Measurements from ENCODE around the gene MAPT. TPM values are rescaled to one million over a fixed set of nuclear protein-coding genes. Genes with fewer than 3 reads are reported as not detected.
A peak's percentile ranks its signal among the peaks of the same experiment; 100 is the strongest.
"Not testable (repeated sequence)": the region's sequence is repeated elsewhere in the genome, so short reads cannot be mapped to it uniquely, and the experiment has no call there.

The MAPT gene
- polyA plus RNA-seq, 2 donors: 4.5 to 4.7 TPM

GRCh38 chr17:46011711-46012505, 117.6 kb downstream of the MAPT start:
- Histone ChIP-seq H3K4me3 (ENCODE audit: low read depth in 1 of 2, low read length in 2 of 2) (no peak overlapping the region), H3K27me3 (ENCODE audit: control insufficient read depth in 1 of 2, insufficient read depth in 2 of 2, low read length in 2 of 2) (no peaks in the 10 kb centered on the region), H3K9me3 (ENCODE audit: control insufficient read depth in 2 of 2, insufficient read depth in 1 of 2, low read depth in 1 of 2, low read length in 1 of 2) (no peaks in the 10 kb centered on the region), H3K27ac (ENCODE audit: low read depth in 2 of 2, low read length in 1 of 2) (no peak overlapping the region), H3K4me1 (ENCODE audit: control insufficient read depth in 2 of 2, insufficient read depth in 2 of 2, low read length in 1 of 2) (no peaks in the 10 kb centered on the region), H3K36me3 (ENCODE audit: control insufficient read depth in 2 of 2, insufficient read depth in 2 of 2, low read length in 1 of 2) (no peaks in the 10 kb centered on the region)
- WGBS, 2 donors: 86 to 87% methylated on average over 28 of the region's 28 CpGs

GRCh38 chr17:46012506-46013079, 118.2 kb downstream of the MAPT start:
- Histone ChIP-seq H3K9me3 (ENCODE audit: control insufficient read depth in 2 of 2, insufficient read depth in 1 of 2, low read depth in 1 of 2, low read length in 1 of 2) (no peaks in the 10 kb centered on the region), H3K27ac (ENCODE audit: low read depth in 2 of 2, low read length in 1 of 2) (no peak overlapping the region), H3K4me3 (ENCODE audit: low read depth in 1 of 2, low read length in 2 of 2) (no peak overlapping the region), H3K27me3 (ENCODE audit: control insufficient read depth in 1 of 2, insufficient read depth in 2 of 2, low read length in 2 of 2) (no peaks in the 10 kb centered on the region), H3K36me3 (ENCODE audit: control insufficient read depth in 2 of 2, insufficient read depth in 2 of 2, low read length in 1 of 2) (no peaks in the 10 kb centered on the region), H3K4me1 (ENCODE audit: control insufficient read depth in 2 of 2, insufficient read depth in 2 of 2, low read length in 1 of 2) (no peaks in the 10 kb centered on the region)
- WGBS, 2 donors: 85 to 95% methylated on average over 10 to 11 of the region's 11 CpGs

- no peaks in the 10 kb centered on the region for H3K4me1 ChIP-seq (ENCODE audit: control insufficient read depth in 2 of 2, insufficient read depth in 2 of 2, low read length in 1 of 2)
- no peaks in the 10 kb centered on the region for H3K9me3 ChIP-seq (ENCODE audit: control insufficient read depth in 2 of 2, insufficient read depth in 1 of 2, low read depth in 1 of 2, low read length in 1 of 2)
- H3K27me3 ChIP-seq (ENCODE audit: control insufficient read depth in 1 of 2, insufficient read depth in 2 of 2, low read length in 2 of 2): no peaks in the 10 kb centered on the region
- H3K4me3 ChIP-seq (ENCODE audit: low read depth in 1 of 2, low read length in 2 of 2): no peak overlapping the region
- no peaks in the 10 kb centered on the region for H3K36me3 ChIP-seq (ENCODE audit: control insufficient read depth in 2 of 2, insufficient read depth in 2 of 2, low read length in 1 of 2)
- 86 to 93% methylated on average over 7 of the region's 7 CpGs for WGBS, 2 donors
- H3K27ac ChIP-seq (ENCODE audit: low read depth in 2 of 2, low read length in 1 of 2): no peak overlapping the region
Observed at GRCh38 chr17:46013127-46013501, 118.8 kb downstream of the MAPT start.

GRCh38 chr17:46013502-46014165, 119.3 kb downstream of the MAPT start:
- Histone ChIP-seq H3K9me3 (ENCODE audit: control insufficient read depth in 2 of 2, insufficient read depth in 1 of 2, low read depth in 1 of 2, low read length in 1 of 2) (no peaks in the 10 kb centered on the region), H3K27ac (ENCODE audit: low read depth in 2 of 2, low read length in 1 of 2) (no peak overlapping the region), H3K36me3 (ENCODE audit: control insufficient read depth in 2 of 2, insufficient read depth in 2 of 2, low read length in 1 of 2) (no peaks in the 10 kb centered on the region), H3K4me1 (ENCODE audit: control insufficient read depth in 2 of 2, insufficient read depth in 2 of 2, low read length in 1 of 2) (no peaks in the 10 kb centered on the region), H3K4me3 (ENCODE audit: low read depth in 1 of 2, low read length in 2 of 2) (no peak overlapping the region), H3K27me3 (ENCODE audit: control insufficient read depth in 1 of 2, insufficient read depth in 2 of 2, low read length in 2 of 2) (no peaks in the 10 kb centered on the region)
- WGBS, 2 donors: 73 to 75% methylated on average over 9 of the region's 9 CpGs

- H3K4me3 ChIP-seq (ENCODE audit: low read depth in 1 of 2, low read length in 2 of 2); H3K4me1 ChIP-seq (ENCODE audit: control insufficient read depth in 2 of 2, insufficient read depth in 2 of 2, low read length in 1 of 2); H3K27me3 ChIP-seq (ENCODE audit: control insufficient read depth in 1 of 2, insufficient read depth in 2 of 2, low read length in 2 of 2); H3K36me3 ChIP-seq (ENCODE audit: control insufficient read depth in 2 of 2, insufficient read depth in 2 of 2, low read length in 1 of 2); H3K27ac ChIP-seq (ENCODE audit: low read depth in 2 of 2, low read length in 1 of 2); H3K9me3 ChIP-seq (ENCODE audit: control insufficient read depth in 2 of 2, insufficient read depth in 1 of 2, low read depth in 1 of 2, low read length in 1 of 2): not testable (repeated sequence)
- 94 to 96% methylated on average over 8 of the region's 8 CpGs for WGBS, 2 donors
Observed at GRCh38 chr17:46019408-46019925, 125.1 kb downstream of the MAPT start.

DNA sequence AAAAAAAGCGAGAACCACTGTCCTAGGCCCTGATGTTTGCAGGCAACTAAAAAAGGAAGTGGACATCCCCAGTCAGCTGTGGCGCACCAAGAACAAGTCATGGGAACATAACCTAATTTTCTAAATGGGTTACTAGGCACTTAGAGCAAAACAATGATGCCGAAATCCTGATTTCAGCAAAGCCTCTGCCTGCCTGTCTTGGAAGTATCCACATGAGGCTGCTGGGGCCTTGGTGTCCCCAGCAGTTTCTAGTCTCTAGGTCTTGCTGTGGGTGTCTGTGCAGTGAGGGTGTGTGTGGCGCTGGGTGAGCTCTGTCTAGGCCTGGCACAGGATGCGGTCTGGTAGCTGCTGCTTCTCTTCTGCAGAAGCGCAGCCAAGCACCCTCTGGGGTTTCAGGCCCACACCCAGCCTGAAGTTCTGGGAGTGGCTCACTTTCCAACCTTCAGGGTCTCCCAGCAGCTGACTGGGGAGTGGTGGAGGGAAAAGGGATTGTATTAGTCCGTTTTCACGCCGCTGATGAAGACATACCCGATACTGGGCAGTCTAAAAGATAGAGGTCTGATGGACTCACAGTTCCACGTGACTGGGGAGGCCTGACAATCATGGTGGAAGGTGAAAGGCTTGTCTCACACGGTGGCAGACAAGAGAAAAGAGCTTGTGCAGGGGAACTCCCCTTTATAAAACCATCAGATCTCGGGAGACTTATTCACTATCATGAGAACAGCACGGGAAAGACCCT, 125.8 kb downstream of the MAPT start:
- H3K36me3 ChIP-seq (ENCODE audit: control insufficient read depth in 2 of 2, insufficient read depth in 2 of 2, low read length in 1 of 2): peaks cover 0 to 9% of the 10 kb centered on the region in 2 donors
- H3K4me3 ChIP-seq (ENCODE audit: low read depth in 1 of 2, low read length in 2 of 2): no peak overlapping the region
- H3K27me3 ChIP-seq (ENCODE audit: control insufficient read depth in 1 of 2, insufficient read depth in 2 of 2, low read length in 2 of 2): no peaks in the 10 kb centered on the region
- H3K27ac ChIP-seq (ENCODE audit: low read depth in 2 of 2, low read length in 1 of 2): peak overlapping the region in 1 of 2 donors; percentile 26
- H3K4me1 ChIP-seq (ENCODE audit: control insufficient read depth in 2 of 2, insufficient read depth in 2 of 2, low read length in 1 of 2): peaks cover 0 to 3% of the 10 kb centered on the region in 2 donors
- WGBS, 2 donors: 63 to 74% methylated on average over 14 of the region's 14 CpGs
- no peaks in the 10 kb centered on the region for H3K9me3 ChIP-seq (ENCODE audit: control insufficient read depth in 2 of 2, insufficient read depth in 1 of 2, low read depth in 1 of 2, low read length in 1 of 2)

DNA sequence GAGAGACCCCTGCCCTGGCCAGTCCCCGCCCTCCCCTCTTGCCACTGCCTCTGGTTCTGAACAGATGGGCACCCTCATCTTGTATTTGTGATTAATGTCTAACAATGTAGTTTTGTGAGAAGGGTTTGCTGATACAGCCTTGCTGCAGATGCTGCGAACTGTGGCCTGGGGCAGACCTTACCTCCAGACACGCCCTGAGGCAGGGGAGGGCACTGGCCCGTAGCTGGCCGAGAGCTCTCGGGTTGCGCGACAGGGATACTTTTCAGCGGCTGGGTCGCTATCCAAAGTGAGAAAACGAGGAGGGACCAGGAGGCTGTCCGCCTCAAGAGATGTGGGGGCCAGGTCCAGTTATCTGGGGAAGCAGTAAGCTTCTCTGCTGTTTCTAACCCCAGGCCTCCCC, 126.6 kb downstream of the MAPT start:
- no peak overlapping the region for H3K27ac ChIP-seq (ENCODE audit: low read depth in 2 of 2, low read length in 1 of 2)
- H3K36me3 ChIP-seq (ENCODE audit: control insufficient read depth in 2 of 2, insufficient read depth in 2 of 2, low read length in 1 of 2): peaks cover 0 to 15% of the 10 kb centered on the region in 2 donors
- no peaks in the 10 kb centered on the region for H3K9me3 ChIP-seq (ENCODE audit: control insufficient read depth in 2 of 2, insufficient read depth in 1 of 2, low read depth in 1 of 2, low read length in 1 of 2)
- WGBS, 2 donors: 85 to 88% methylated on average over 12 of the region's 12 CpGs
- H3K4me1 ChIP-seq (ENCODE audit: control insufficient read depth in 2 of 2, insufficient read depth in 2 of 2, low read length in 1 of 2): peaks cover 0 to 3% of the 10 kb centered on the region in 2 donors
- H3K4me3 ChIP-seq (ENCODE audit: low read depth in 1 of 2, low read length in 2 of 2): no peak overlapping the region
- no peaks in the 10 kb centered on the region for H3K27me3 ChIP-seq (ENCODE audit: control insufficient read depth in 1 of 2, insufficient read depth in 2 of 2, low read length in 2 of 2)

GRCh38 chr17:46023366-46023765, 129.0 kb downstream of the MAPT start:
- 91 to 92% methylated on average over 7 of the region's 7 CpGs for WGBS, 2 donors
- H3K9me3 ChIP-seq (ENCODE audit: control insufficient read depth in 2 of 2, insufficient read depth in 1 of 2, low read depth in 1 of 2, low read length in 1 of 2); H3K4me1 ChIP-seq (ENCODE audit: control insufficient read depth in 2 of 2, insufficient read depth in 2 of 2, low read length in 1 of 2); H3K27ac ChIP-seq (ENCODE audit: low read depth in 2 of 2, low read length in 1 of 2); H3K27me3 ChIP-seq (ENCODE audit: control insufficient read depth in 1 of 2, insufficient read depth in 2 of 2, low read length in 2 of 2); H3K4me3 ChIP-seq (ENCODE audit: low read depth in 1 of 2, low read length in 2 of 2): not testable (repeated sequence)
- H3K36me3 ChIP-seq (ENCODE audit: control insufficient read depth in 2 of 2, insufficient read depth in 2 of 2, low read length in 1 of 2): peaks cover 5 to 22% of the 10 kb centered on the region in 2 donors

DNA sequence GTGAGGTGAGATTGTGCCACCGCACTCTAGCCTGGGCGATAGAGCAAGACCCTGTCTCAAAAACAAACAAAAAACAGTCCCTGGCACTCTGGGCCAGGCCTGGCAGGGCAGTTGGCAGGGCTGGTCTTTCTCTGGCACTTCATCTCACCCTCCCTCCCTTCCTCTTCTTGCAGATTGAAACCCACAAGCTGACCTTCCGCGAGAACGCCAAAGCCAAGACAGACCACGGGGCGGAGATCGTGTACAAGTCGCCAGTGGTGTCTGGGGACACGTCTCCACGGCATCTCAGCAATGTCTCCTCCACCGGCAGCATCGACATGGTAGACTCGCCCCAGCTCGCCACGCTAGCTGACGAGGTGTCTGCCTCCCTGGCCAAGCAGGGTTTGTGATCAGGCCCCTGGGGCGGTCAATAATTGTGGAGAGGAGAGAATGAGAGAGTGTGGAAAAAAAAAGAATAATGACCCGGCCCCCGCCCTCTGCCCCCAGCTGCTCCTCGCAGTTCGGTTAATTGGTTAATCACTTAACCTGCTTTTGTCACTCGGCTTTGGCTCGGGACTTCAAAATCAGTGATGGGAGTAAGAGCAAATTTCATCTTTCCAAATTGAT, 129.5 kb downstream of the MAPT start:
- Histone ChIP-seq H3K36me3 (ENCODE audit: control insufficient read depth in 2 of 2, insufficient read depth in 2 of 2, low read length in 1 of 2) (peaks cover 5 to 22% of the 10 kb centered on the region in 2 donors), H3K4me3 (ENCODE audit: low read depth in 1 of 2, low read length in 2 of 2) (no peak overlapping the region), H3K9me3 (ENCODE audit: control insufficient read depth in 2 of 2, insufficient read depth in 1 of 2, low read depth in 1 of 2, low read length in 1 of 2) (no peaks in the 10 kb centered on the region), H3K4me1 (ENCODE audit: control insufficient read depth in 2 of 2, insufficient read depth in 2 of 2, low read length in 1 of 2) (peaks cover 0 to 3% of the 10 kb centered on the region in 2 donors), H3K27ac (ENCODE audit: low read depth in 2 of 2, low read length in 1 of 2) (no peak overlapping the region), H3K27me3 (ENCODE audit: control insufficient read depth in 1 of 2, insufficient read depth in 2 of 2, low read length in 2 of 2) (no peaks in the 10 kb centered on the region)
- WGBS, 2 donors: 86 to 88% methylated on average over 24 of the region's 24 CpGs

All from esophagus (tissue), 2 donors.